Activated T-helper 1 cell treated with anti-CD3 and anti-CD28 coated beads, Interleukin-12 subunit alpha, Interleukin-12 subunit beta, Interleukin-2, Interleukin-4 antibody, amounts not matched to agents 30 ng/mL and 10 ng/mL and 1 ng/mL, durations not matched to agents 14 hours and 24 hours and 36 hours (primary cell): ENCODE measurements around the gene SMOC1. TPM values are rescaled to one million over a fixed set of nuclear protein-coding genes. Genes with fewer than 3 reads are reported as not detected.
A peak's percentile ranks its signal among the peaks of the same experiment; 100 is the strongest.

Experiments
- DNase-seq: peaks from one replicate; pipeline ENCODE4 v3.0.0; 2021; ENCODE audit warnings: low spot score
- H3K27ac Mint-ChIP-seq: one replicate; pipeline ENCODE4 v1.8.0; 2021; ENCODE audit warnings: mild to moderate bottlenecking, mixed read lengths
- H3K27me3 Mint-ChIP-seq: one replicate; pipeline ENCODE4 v1.8.0; 2022; ENCODE audit warnings: mild to moderate bottlenecking, moderate library complexity, mixed read lengths; ENCODE audit not compliant: insufficient read depth
- H3K36me3 Mint-ChIP-seq: one replicate; pipeline ENCODE4 v1.8.0; 2021; ENCODE audit warnings: low read depth, mixed read lengths
- H3K4me1 Mint-ChIP-seq: one replicate; pipeline ENCODE4 v1.8.0; 2021; ENCODE audit warnings: low read depth, mixed read lengths
- H3K4me3 Mint-ChIP-seq: one replicate; pipeline ENCODE4 v1.8.0; 2021; ENCODE audit warnings: mild to moderate bottlenecking, moderate library complexity, mixed read lengths
- H3K9me3 Mint-ChIP-seq: one replicate; pipeline ENCODE4 v1.8.0; 2021; ENCODE audit warnings: mixed read lengths
- intact Hi-C: fragments of 100-400 bp; cut with micrococcal nuclease; formaldehyde crosslinking; loops from one replicate; pipeline ENCODE4 v1.15.1; 2024
- total RNA-seq: library from RNA; stranded (reverse); gene quantifications from 2 replicates; pipeline ENCODE4 v1.2.3, GENCODE V29; 2022

The SMOC1 gene
- total RNA-seq, 1 donor from 2014 or later: not detected

DNA sequence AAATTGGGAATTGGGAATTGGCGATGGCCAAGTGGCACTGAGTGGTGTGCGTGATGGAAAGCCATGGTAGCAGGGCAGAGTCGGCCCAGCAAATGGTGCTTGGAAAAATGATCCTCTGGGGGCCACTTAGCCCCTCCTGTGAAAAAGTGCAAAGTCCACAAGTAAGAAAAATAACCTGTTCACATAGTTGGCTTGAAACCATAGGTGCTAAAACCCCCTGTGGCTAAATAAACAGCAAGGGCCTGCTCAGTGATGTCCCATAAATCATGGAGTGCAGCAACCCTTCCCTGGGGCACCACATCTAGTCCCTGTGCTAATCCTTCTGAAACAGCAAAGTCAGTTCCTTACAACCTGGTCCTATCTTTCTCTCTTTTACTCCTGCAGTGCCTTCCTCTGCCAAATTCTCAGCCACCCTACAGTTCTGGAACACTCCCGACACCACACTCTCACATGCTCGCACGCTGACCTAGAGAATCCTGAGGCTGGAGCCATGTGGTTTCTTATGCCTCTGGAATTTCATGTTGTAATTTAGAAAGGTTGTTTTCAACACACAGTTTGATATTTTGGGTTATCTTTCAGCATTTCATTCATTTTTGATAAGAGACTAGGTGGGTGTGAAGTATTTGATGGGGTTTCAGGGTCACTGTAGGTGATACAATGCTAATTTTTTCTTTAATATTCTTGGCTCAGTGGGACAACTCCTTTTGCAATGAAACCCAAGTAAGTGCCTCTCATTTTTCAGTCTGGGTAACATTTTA, 123.6 kb downstream of the SMOC1 start:
- Mint-ChIP-seq H3K4me3 (no peak overlapping the region), H3K27me3 (peaks cover 3% of the 10 kb centered on the region), H3K9me3 (no peaks in the 10 kb centered on the region), H3K27ac (no peak overlapping the region), H3K36me3 (no peaks in the 10 kb centered on the region), H3K4me1 (peaks cover 5% of the 10 kb centered on the region)
- DNase-seq: no peak
- intact Hi-C loops: no loop called here

GRCh38 chr14:70004791-70005190, 125.6 kb downstream of the SMOC1 start:
- DNase-seq: no peak
- Mint-ChIP-seq H3K36me3 (no peaks in the 10 kb centered on the region), H3K4me1 (peaks cover 5% of the 10 kb centered on the region), H3K27me3 (peaks cover 1% of the 10 kb centered on the region), H3K9me3 (no peaks in the 10 kb centered on the region), H3K27ac (no peak overlapping the region), H3K4me3 (no peak overlapping the region)
- intact Hi-C loops: no loop called here

- DNase-seq: no peak
- Mint-ChIP-seq H3K27me3 (peaks cover 1% of the 10 kb centered on the region), H3K4me3 (no peak overlapping the region), H3K27ac (no peak overlapping the region), H3K36me3 (no peaks in the 10 kb centered on the region), H3K4me1 (peaks cover 5% of the 10 kb centered on the region), H3K9me3 (no peaks in the 10 kb centered on the region)
- intact Hi-C loops: no loop called here
These were observed 126.1 kb downstream of the SMOC1 start for GRCh38 chr14:70005281-70005805.

DNA sequence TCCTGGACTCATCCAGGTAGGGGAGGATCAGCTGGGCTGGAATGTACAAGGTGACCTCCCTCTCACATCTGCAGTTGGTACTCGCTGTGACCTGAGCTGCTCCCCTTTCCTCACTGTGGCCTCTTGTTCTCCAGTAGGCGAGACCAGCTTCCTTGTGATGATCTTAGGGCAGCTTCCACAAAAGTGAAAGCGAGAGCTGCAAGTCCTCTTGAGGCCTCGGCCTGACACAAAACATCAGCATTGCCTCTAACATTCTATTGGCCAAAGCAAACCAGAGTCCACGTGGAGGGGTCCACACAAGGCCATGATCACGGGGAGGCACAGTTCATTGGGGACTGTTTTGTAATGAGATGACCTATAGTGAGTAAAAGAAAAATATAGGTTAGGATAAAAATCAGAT, 127.5 kb downstream of the SMOC1 start:
- Mint-ChIP-seq H3K4me3 (no peak overlapping the region), H3K9me3 (no peaks in the 10 kb centered on the region), H3K36me3 (no peaks in the 10 kb centered on the region), H3K27me3 (peaks cover 4% of the 10 kb centered on the region), H3K4me1 (peaks cover 5% of the 10 kb centered on the region), H3K27ac (no peak overlapping the region)
- no peak for DNase-seq
- intact Hi-C loops: no loop called here

GRCh38 chr14:70008284-70009262, 129.4 kb downstream of the SMOC1 start:
- Mint-ChIP-seq H3K36me3 (no peaks in the 10 kb centered on the region), H3K4me3 (no peak overlapping the region), H3K4me1 (peaks cover 5% of the 10 kb centered on the region), H3K27me3 (peaks cover 4% of the 10 kb centered on the region), H3K27ac (no peak overlapping the region), H3K9me3 (no peaks in the 10 kb centered on the region)
- intact Hi-C loops: no loop called here
- no peak for DNase-seq

DNA sequence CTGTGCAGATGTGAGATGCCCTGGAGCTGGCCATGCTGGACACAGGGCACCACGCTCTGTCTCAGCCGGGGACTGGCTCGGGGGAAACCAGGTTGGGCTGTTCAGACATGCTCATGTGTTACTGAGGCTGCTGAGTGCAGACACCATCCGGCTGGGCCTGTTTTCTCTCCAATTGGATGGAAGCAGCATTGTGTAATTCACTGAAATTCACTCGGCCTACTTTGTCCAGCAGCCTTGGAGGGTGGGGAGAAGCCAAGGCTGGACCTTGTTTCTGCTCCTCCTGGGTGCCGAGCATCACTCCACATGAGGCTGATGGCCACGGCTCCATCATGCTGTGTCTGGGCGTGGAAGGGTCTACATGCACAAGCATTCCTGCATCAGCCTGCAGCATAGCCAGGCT, 130.7 kb downstream of the SMOC1 start:
- Mint-ChIP-seq H3K36me3 (no peaks in the 10 kb centered on the region), H3K4me3 (no peak overlapping the region), H3K4me1 (peaks cover 5% of the 10 kb centered on the region), H3K27me3 (peaks cover 5% of the 10 kb centered on the region), H3K9me3 (no peaks in the 10 kb centered on the region), H3K27ac (no peak overlapping the region)
- intact Hi-C loops: no loop called here
- no peak for DNase-seq

GRCh38 chr14:70011098-70011497, 131.9 kb downstream of the SMOC1 start:
- no peak overlapping the region for H3K4me3 Mint-ChIP-seq
- H3K36me3 Mint-ChIP-seq: no peaks in the 10 kb centered on the region
- intact Hi-C loops: no loop called here
- H3K27ac Mint-ChIP-seq: no peak overlapping the region
- no peak for DNase-seq
- H3K27me3 Mint-ChIP-seq: peaks cover 9% of the 10 kb centered on the region
- no peaks in the 10 kb centered on the region for H3K9me3 Mint-ChIP-seq
- H3K4me1 Mint-ChIP-seq: peaks cover 5% of the 10 kb centered on the region

DNA sequence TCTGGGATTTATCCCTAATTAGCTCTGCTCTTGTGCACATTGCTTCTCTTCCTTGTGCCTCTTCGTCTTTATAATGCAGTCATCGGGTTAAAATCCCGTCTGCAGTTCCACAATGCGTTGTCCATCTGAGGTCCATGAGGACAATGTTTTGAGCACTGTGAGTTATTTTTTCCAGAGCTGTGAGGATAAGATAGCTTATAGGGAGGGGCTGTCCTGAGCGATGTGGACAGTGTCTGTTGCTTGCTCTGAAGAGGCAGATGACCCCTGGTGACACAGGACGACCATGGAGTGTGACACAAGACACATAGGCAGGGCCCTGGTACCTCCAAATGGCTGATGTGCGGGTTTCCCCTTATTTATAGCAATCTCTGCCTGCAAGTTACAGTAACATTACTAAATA, 132.5 kb downstream of the SMOC1 start:
- DNase-seq: no peak
- H3K27ac Mint-ChIP-seq: no peak overlapping the region
- no peaks in the 10 kb centered on the region for H3K36me3 Mint-ChIP-seq
- peaks cover 5% of the 10 kb centered on the region for H3K4me1 Mint-ChIP-seq
- no peaks in the 10 kb centered on the region for H3K9me3 Mint-ChIP-seq
- H3K27me3 Mint-ChIP-seq: peaks cover 9% of the 10 kb centered on the region
- no peak overlapping the region for H3K4me3 Mint-ChIP-seq
- intact Hi-C loops: no loop called here

- no peak overlapping the region for H3K27ac Mint-ChIP-seq
- no peaks in the 10 kb centered on the region for H3K9me3 Mint-ChIP-seq
- H3K27me3 Mint-ChIP-seq: peaks cover 9% of the 10 kb centered on the region
- no peak for DNase-seq
- H3K4me1 Mint-ChIP-seq: peaks cover 10% of the 10 kb centered on the region
- no peaks in the 10 kb centered on the region for H3K36me3 Mint-ChIP-seq
- intact Hi-C loops: no loop called here
- no peak overlapping the region for H3K4me3 Mint-ChIP-seq
These were observed 134.2 kb downstream of the SMOC1 start for GRCh38 chr14:70013271-70013873.

GRCh38 chr14:70014406-70015095, 135.3 kb downstream of the SMOC1 start:
- no peak overlapping the region for H3K27ac Mint-ChIP-seq
- intact Hi-C loops: no loop called here
- H3K9me3 Mint-ChIP-seq: no peaks in the 10 kb centered on the region
- H3K4me1 Mint-ChIP-seq: peaks cover 21% of the 10 kb centered on the region
- no peaks in the 10 kb centered on the region for H3K36me3 Mint-ChIP-seq
- H3K27me3 Mint-ChIP-seq: peaks cover 9% of the 10 kb centered on the region
- no peak overlapping the region for H3K4me3 Mint-ChIP-seq
- DNase-seq: no peak

DNA sequence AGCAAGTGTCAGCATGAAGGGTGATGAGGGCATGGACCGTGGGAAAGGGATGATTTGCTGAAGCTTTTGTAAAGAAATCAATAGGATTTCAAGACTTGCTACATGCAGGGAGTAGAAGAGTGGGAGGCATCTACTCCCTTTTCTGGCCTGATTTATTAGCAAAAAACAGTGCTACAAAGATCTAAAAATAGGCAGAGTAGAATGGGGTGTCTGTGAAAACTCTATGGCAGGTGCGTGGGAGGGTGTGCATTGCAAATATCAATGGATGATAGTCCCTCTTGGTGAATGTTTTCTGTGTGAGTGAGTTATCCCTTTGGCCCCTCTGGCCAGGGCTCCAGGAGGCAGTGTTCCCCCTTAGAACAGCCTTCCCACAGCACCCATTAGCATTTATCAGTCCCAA, 139.0 kb downstream of the SMOC1 start:
- peaks cover 25% of the 10 kb centered on the region for H3K4me1 Mint-ChIP-seq

DNA sequence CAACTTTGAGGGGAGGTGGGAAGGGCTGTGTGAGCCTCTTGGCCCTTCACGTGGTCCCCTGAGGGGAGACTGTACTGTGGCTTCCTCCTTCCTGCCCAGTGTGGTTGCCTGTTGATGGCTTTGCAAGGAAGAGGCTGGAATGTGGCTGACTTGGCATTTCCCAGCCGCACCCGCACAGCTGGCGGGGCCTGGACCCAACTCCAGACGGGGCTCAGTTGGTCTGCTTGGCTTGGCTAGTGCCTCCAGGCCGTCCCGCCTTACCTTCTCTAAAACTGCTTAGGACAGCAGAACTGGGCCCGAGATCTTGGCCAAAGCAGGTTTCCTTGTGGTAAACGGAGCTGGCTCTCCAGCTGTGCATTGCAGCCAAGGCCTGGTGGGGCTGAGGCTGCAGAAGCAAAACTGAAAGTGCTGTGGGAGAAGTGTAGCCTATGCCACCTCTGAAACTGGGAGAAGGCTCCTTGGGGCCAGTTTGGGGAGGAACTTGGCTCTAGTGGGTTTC, 139.5 kb downstream of the SMOC1 start:
- Mint-ChIP-seq H3K27ac (no peak overlapping the region), H3K4me1 (peaks cover 25% of the 10 kb centered on the region), H3K9me3 (no peaks in the 10 kb centered on the region), H3K27me3 (peaks cover 11% of the 10 kb centered on the region), H3K4me3 (peak overlapping the region; percentile 12), H3K36me3 (no peaks in the 10 kb centered on the region)
- intact Hi-C loops: no loop called here
- DNase-seq: peak; percentile 12

More for the DNA sequence above, 139.0 kb downstream of the SMOC1 start:
- Mint-ChIP-seq H3K36me3 (no peaks in the 10 kb centered on the region), H3K4me3 (no peak overlapping the region), H3K27me3 (peaks cover 11% of the 10 kb centered on the region), H3K27ac (peak overlapping the region; percentile 12), H3K9me3 (no peaks in the 10 kb centered on the region)
- no peak for DNase-seq
- intact Hi-C loops: no loop called here
